ENCODE measurements around the gene HTR5A. TPM values are rescaled to one million over a fixed set of nuclear protein-coding genes. Genes with fewer than 3 reads are reported as not detected.

The HTR5A gene
- total and polyA plus RNA-seq, 2 experiments from 2014 or later: not detected

DNA sequence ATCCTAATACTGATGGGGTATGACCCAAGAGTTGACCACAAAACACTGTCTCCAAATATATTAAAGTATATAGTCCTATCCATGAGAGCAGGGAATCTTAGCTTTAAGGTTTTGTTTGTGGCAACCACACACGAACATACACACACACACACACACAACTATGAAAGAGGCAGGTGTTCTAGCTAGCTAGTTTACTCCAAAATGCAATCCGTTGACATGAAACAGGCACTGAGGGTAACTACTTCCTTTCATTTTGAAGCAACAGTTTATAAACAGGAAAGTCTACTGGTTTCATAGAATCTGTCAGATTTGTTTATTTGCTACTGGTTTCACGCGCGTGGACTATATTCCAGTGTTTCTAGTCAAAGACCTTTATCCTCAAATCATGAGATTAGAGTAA lies 14.8 kb downstream of the HTR5A start:
- TF ChIP-seq, protein P1, sequence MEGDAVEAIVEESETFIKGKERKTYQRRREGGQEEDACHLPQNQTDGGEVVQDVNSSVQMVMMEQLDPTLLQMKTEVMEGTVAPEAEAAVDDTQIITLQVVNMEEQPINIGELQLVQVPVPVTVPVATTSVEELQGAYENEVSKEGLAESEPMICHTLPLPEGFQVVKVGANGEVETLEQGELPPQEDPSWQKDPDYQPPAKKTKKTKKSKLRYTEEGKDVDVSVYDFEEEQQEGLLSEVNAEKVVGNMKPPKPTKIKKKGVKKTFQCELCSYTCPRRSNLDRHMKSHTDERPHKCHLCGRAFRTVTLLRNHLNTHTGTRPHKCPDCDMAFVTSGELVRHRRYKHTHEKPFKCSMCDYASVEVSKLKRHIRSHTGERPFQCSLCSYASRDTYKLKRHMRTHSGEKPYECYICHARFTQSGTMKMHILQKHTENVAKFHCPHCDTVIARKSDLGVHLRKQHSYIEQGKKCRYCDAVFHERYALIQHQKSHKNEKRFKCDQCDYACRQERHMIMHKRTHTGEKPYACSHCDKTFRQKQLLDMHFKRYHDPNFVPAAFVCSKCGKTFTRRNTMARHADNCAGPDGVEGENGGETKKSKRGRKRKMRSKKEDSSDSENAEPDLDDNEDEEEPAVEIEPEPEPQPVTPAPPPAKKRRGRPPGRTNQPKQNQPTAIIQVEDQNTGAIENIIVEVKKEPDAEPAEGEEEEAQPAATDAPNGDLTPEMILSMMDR (IDR thresholded peaks at IDR 0.05; ENCODE audit: poor library complexity): no peak
- TF ChIP-seq EZH2phosphoT487 (IDR thresholded peaks at IDR 0.05; ENCODE audit: low read depth, severe bottlenecking, unreplicated experiment) (no peak), EZH2 (IDR thresholded peaks at IDR 0.05; ENCODE audit: borderline replicate concordance) (no peak)
- H3K27ac ChIP-seq: no peak overlapping the region
- no peaks in the 10 kb centered on the region for H3K4me1 ChIP-seq (ENCODE audit: insufficient read depth)
- no peaks in the 10 kb centered on the region for H3K9me3 ChIP-seq (ENCODE audit: low read depth)
- WGBS (ENCODE audit: low lambda C conversion rate, missing lambda C conversion rate): 90% methylated on average over 5 of the region's 5 CpGs
- H4K20me1 ChIP-seq (ENCODE audit: insufficient read depth, poor library complexity, severe bottlenecking): no peaks in the 10 kb centered on the region
- no peak overlapping the region for H2AFZ ChIP-seq
- H3K79me2 ChIP-seq: no peaks in the 10 kb centered on the region
- H3K36me3 ChIP-seq (replicated peaks; ENCODE audit: insufficient read depth, low read depth): no peaks in the 10 kb centered on the region
- H3K27me3 ChIP-seq: peaks cover 4% of the 10 kb centered on the region
- no peak overlapping the region for H3K4me3 ChIP-seq
- no peak for DNase-seq (ENCODE audit: low spot score)
- no peak overlapping the region for H3K4me2 ChIP-seq
- H3K9me2 ChIP-seq (replicated peaks; ENCODE audit: insufficient read depth): no peaks in the 10 kb centered on the region

DNA sequence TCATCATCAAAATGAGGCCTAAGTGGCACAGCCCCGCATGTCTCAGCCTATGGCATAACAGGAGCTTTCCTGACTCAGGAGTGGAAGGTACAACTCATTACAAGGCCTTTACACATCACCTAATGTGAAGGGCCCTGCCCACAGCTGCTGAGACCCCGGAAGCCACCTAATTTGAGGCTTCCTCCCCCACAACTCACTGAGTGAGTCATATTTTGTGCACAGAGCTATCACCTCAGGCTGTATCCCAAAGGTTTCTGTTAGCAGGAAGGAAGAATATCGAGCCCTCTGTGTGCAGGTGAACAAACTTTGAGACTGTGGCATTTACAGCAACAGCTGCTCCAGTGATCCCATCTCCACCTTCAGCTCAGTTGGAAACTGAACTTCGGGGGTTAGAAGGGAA lies 20.6 kb downstream of the HTR5A start:
- Histone ChIP-seq H3K4me1 (ENCODE audit: insufficient read depth) (no peaks in the 10 kb centered on the region), H3K9me2 (replicated peaks; ENCODE audit: insufficient read depth) (no peaks in the 10 kb centered on the region), H3K27me3 (no peaks in the 10 kb centered on the region), H3K4me3 (no peak overlapping the region), H4K20me1 (ENCODE audit: insufficient read depth, poor library complexity, severe bottlenecking) (no peaks in the 10 kb centered on the region), H3K9me3 (ENCODE audit: low read depth) (no peaks in the 10 kb centered on the region), H3K36me3 (replicated peaks; ENCODE audit: insufficient read depth, low read depth) (no peaks in the 10 kb centered on the region), H3K79me2 (no peaks in the 10 kb centered on the region), H3K27ac (no peak overlapping the region), H3K4me2 (no peak overlapping the region), H2AFZ (no peak overlapping the region)
- no peak for DNase-seq (ENCODE audit: low spot score)
- WGBS (ENCODE audit: low lambda C conversion rate, missing lambda C conversion rate): 79% methylated on average over 4 of the region's 4 CpGs
- TF ChIP-seq EZH2phosphoT487 (IDR thresholded peaks at IDR 0.05; ENCODE audit: low read depth, severe bottlenecking, unreplicated experiment) (no peak), EZH2 (IDR thresholded peaks at IDR 0.05; ENCODE audit: borderline replicate concordance) (no peak)
- TF ChIP-seq, protein P1 (IDR thresholded peaks at IDR 0.05; ENCODE audit: poor library complexity): no peak

DNA sequence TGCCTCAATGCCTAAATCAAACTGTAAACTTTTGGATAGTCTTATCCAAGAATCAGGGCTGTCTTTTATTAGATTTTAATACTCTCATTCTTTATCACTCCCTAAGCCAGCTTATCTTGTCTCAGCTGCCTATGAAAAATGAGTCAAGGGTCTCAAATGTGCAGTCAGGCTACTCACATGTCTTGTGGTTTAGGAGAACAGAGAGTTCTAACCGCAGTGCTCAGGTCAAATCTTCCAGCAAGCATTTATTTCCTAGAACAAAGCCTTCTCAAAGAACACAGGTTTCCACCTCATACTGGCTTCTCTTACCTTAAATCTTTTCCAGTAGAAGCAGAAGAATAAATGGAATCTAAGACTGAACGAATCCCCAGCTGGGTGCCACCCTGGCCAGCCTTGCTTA lies 23.5 kb downstream of the HTR5A start:
- no peaks in the 10 kb centered on the region for H4K20me1 ChIP-seq (ENCODE audit: insufficient read depth, poor library complexity, severe bottlenecking)
- H3K4me1 ChIP-seq (ENCODE audit: insufficient read depth): no peaks in the 10 kb centered on the region
- H3K9me2 ChIP-seq (replicated peaks; ENCODE audit: insufficient read depth): no peaks in the 10 kb centered on the region
- no peak overlapping the region for H3K4me2 ChIP-seq
- no peaks in the 10 kb centered on the region for H3K36me3 ChIP-seq (replicated peaks; ENCODE audit: insufficient read depth, low read depth)
- 78% methylated on average over 2 of the region's 2 CpGs for WGBS (ENCODE audit: low lambda C conversion rate, missing lambda C conversion rate)
- DNase-seq (ENCODE audit: low spot score): no peak
- H3K9me3 ChIP-seq (ENCODE audit: low read depth): no peaks in the 10 kb centered on the region
- H3K27ac ChIP-seq: no peak overlapping the region
- TF ChIP-seq EZH2phosphoT487 (IDR thresholded peaks at IDR 0.05; ENCODE audit: low read depth, severe bottlenecking, unreplicated experiment): no peak
- TF ChIP-seq, protein P1 (IDR thresholded peaks at IDR 0.05; ENCODE audit: poor library complexity): no peak
- TF ChIP-seq EZH2 (IDR thresholded peaks at IDR 0.05; ENCODE audit: borderline replicate concordance): no peak
- no peak overlapping the region for H2AFZ ChIP-seq
- H3K79me2 ChIP-seq: no peaks in the 10 kb centered on the region
- H3K4me3 ChIP-seq: no peak overlapping the region
- H3K27me3 ChIP-seq: no peaks in the 10 kb centered on the region

DNA sequence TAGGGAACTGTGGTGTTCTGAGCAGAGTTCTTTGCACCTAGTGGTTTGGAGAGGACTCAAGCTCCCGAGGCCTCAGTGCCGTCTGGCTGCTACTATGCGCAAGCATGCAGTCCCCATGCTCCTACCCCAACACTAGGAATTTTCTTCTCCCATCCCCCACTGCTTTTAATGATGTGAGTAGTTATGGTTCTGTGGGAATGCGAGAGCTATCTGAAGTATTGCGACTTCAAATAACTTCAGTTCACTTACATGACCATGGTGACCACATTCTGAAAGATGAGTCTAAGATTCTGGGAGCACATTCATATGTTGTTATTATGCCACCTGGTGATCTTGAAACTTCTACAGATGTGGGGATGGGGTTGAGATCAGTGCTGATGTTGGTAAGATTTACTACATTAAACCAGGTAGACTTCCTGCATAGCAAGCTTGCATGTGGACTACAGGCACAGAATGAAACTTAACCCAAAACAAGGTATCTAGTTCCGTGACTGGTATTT lies 24.6 kb downstream of the HTR5A start:
- Histone ChIP-seq H2AFZ (no peak overlapping the region), H3K27me3 (no peaks in the 10 kb centered on the region), H3K36me3 (replicated peaks; ENCODE audit: insufficient read depth, low read depth) (no peaks in the 10 kb centered on the region), H3K4me1 (ENCODE audit: insufficient read depth) (no peaks in the 10 kb centered on the region), H3K4me2 (no peak overlapping the region), H4K20me1 (ENCODE audit: insufficient read depth, poor library complexity, severe bottlenecking) (no peaks in the 10 kb centered on the region), H3K9me3 (ENCODE audit: low read depth) (no peaks in the 10 kb centered on the region), H3K79me2 (no peaks in the 10 kb centered on the region), H3K4me3 (no peak overlapping the region), H3K9me2 (replicated peaks; ENCODE audit: insufficient read depth) (no peaks in the 10 kb centered on the region), H3K27ac (no peak overlapping the region)
- 69% methylated on average over 6 of the region's 6 CpGs for WGBS (ENCODE audit: low lambda C conversion rate, missing lambda C conversion rate)
- no peak for TF ChIP-seq EZH2 (IDR thresholded peaks at IDR 0.05; ENCODE audit: borderline replicate concordance)
- TF ChIP-seq, protein P1 (IDR thresholded peaks at IDR 0.05; ENCODE audit: poor library complexity): no peak
- no peak for TF ChIP-seq EZH2phosphoT487 (IDR thresholded peaks at IDR 0.05; ENCODE audit: low read depth, severe bottlenecking, unreplicated experiment)
- no peak for DNase-seq (ENCODE audit: low spot score)
